GM12878 (cell line): ENCODE measurements around the gene UTF1. TPM values are rescaled to one million over a fixed set of nuclear protein-coding genes. Genes with fewer than 3 reads are reported as not detected.

Source experiments
- ATAC-seq: fragments of 200-7000 bp; cut with Tn5 transposase; 3 replicates; pipeline ENCODE4 v1.9.1; 2020; ENCODE audit warnings: mild to moderate bottlenecking, moderate library complexity
- BruUV-seq: library from RNA; stranded (reverse); fragments of 400-500 nt; replicated peaks from 2 replicates; lab custom pipeline; 2021; lab: Mats Ljungman, UMichigan
- CTCF ChIA-PET: fragments of 300-600 bp; sonication (Branson Sonifier 250); formaldehyde crosslinking; extraction: SDS; loops from one replicate; lab custom pipeline; 2021; ENCODE audit warnings: inconsistent platforms; lab: Yijun Ruan, JAX
- POLR2A ChIA-PET: fragments of 350-600 bp; formaldehyde crosslinking; extraction: SDS; loops from one replicate; lab custom pipeline; 2021; ENCODE audit warnings: inconsistent platforms; lab: Charles Lee
- RAD21 ChIA-PET: fragments of 300-600 bp; sonication (Branson Sonifier 250); formaldehyde crosslinking; loops from one replicate; lab custom pipeline; 2023; ENCODE audit warnings: antibody characterized with exemption; ENCODE audit not compliant: unreplicated experiment; lab: Charles Lee
- SMC1A ChIA-PET: fragments of 300-600 bp; sonication (Branson Sonifier 250); formaldehyde crosslinking; loops from one replicate; lab custom pipeline; 2023; ENCODE audit not compliant: unreplicated experiment, uncharacterized antibody; lab: Charles Lee
- DNase-seq: peaks from one replicate; pipeline ENCODE4 v3.0.0-alpha.2; 2011; ENCODE audit warnings: low read depth, low spot score
- FAIRE-seq: peaks from 3 replicates; lab custom pipeline; 2011; peaks lifted over from hg19 to GRCh38; lab: Jason Lieb, UNC
- H2AFZ ChIP-seq: 2 replicates; pipeline ENCODE4 v1.6.0; 2011; ENCODE audit warnings: low read depth, low read length, control low read depth; ENCODE audit not compliant: control insufficient read depth
- H3K27ac ChIP-seq: 2 replicates; pipeline ENCODE4 v1.5.1; 2011; ENCODE audit warnings: control low read depth; ENCODE audit not compliant: control insufficient read depth, insufficient read depth
- H3K27me3 ChIP-seq, 2 experiments: replicated peaks in 1 of 2; 2 replicates each; pipeline versions ENCODE4 v1.6.0 to v1.6.1; 2011; ENCODE audit warnings: low read length in 1 of 2; ENCODE audit not compliant: control insufficient read depth in 2 of 2, insufficient read depth in 2 of 2
- H3K36me3 ChIP-seq, 2 experiments: 2 replicates each; pipeline ENCODE4 v1.5.1; 2011; ENCODE audit warnings: low read length in 1 of 2; ENCODE audit not compliant: control insufficient read depth in 2 of 2, insufficient read depth in 2 of 2
- H3K4me1 ChIP-seq: 2 replicates; pipeline ENCODE4 v1.6.1; 2011; ENCODE audit warnings: mild to moderate bottlenecking, low read length, moderate library complexity, mixed read lengths; ENCODE audit not compliant: control insufficient read depth, insufficient read depth
- H3K4me2 ChIP-seq: 2 replicates; pipeline ENCODE4 v1.6.0; 2011; ENCODE audit warnings: control low read depth; ENCODE audit not compliant: control insufficient read depth, insufficient read depth
- H3K4me3 ChIP-seq: fragments of 200-600 bp; sonication (generic); 2 replicates; pipeline ENCODE4 v1.5.1; 2016
- H3K79me2 ChIP-seq: 2 replicates; pipeline ENCODE4 v1.6.0; 2011; ENCODE audit warnings: low read length; ENCODE audit not compliant: control insufficient read depth, insufficient read depth
- H3K9ac ChIP-seq: 2 replicates; pipeline ENCODE4 v1.8.0; 2011; ENCODE audit warnings: low read length, control low read depth, mixed read lengths; ENCODE audit not compliant: control insufficient read depth, insufficient read depth
- H3K9me3 ChIP-seq: replicated peaks from 3 replicates; pipeline ENCODE4 v1.5.1; 2011; ENCODE audit warnings: mild to moderate bottlenecking, low read length; ENCODE audit not compliant: control insufficient read depth, insufficient read depth
- H4K20me1 ChIP-seq: 2 replicates; pipeline ENCODE4 v1.6.0; 2011; ENCODE audit not compliant: control insufficient read depth, insufficient read depth
- CHD4 ChIP-seq: fragments of 200-600 bp; sonication (generic); IDR thresholded peaks from 2 replicates; pipeline ENCODE4 v1.6.1; 2016; ENCODE audit warnings: mild to moderate bottlenecking
- HDGF ChIP-seq: fragments of 450-650 bp; IDR thresholded peaks from 2 replicates; pipeline ENCODE4 v1.6.1; 2016; ENCODE audit warnings: antibody characterized with exemption
- MYB ChIP-seq: fragments of 150-350 bp; IDR thresholded peaks from 2 replicates; pipeline ENCODE4 v1.6.1; 2014; ENCODE audit warnings: mild to moderate bottlenecking, low read depth, low read length, borderline replicate concordance
- NR2C1 ChIP-seq: fragments of 450-650 bp; IDR thresholded peaks from 2 replicates; pipeline ENCODE4 v1.6.1; 2017; ENCODE audit warnings: antibody characterized with exemption, mild to moderate bottlenecking, moderate library complexity
- PAX5 ChIP-seq: IDR thresholded peaks from 2 replicates; pipeline ENCODE4 v1.6.1; 2011; ENCODE audit warnings: low read depth, low read length, borderline replicate concordance
- POLR2AphosphoS5 ChIP-seq: IDR thresholded peaks from 2 replicates; pipeline ENCODE4 v1.6.1; 2011; ENCODE audit warnings: mild to moderate bottlenecking, low read length, inconsistent platforms
- SKIL ChIP-seq: fragments of 450-650 bp; IDR thresholded peaks from 2 replicates; pipeline ENCODE4 v1.6.1; 2017; ENCODE audit warnings: mild to moderate bottlenecking, low read depth, inconsistent platforms; ENCODE audit not compliant: poor library complexity, severe bottlenecking
- SMAD1 ChIP-seq: fragments of 450-650 bp; IDR thresholded peaks from 2 replicates; pipeline ENCODE4 v1.6.1; 2018; ENCODE audit warnings: mild to moderate bottlenecking, low read depth; ENCODE audit not compliant: partially characterized antibody
- SP1 ChIP-seq: IDR thresholded peaks from one replicate; pipeline ENCODE4 v1.6.1; 2011; ENCODE audit warnings: low read depth, low read length
- STAT3 ChIP-seq: IDR thresholded peaks from 2 replicates; pipeline ENCODE4 v1.6.1; 2011; ENCODE audit warnings: low read depth, low read length, improper control_type of control experiment
- TBL1XR1 ChIP-seq: IDR thresholded peaks from 2 replicates; pipeline ENCODE4 v1.6.1; 2012; ENCODE audit warnings: low read depth, low read length, improper control_type of control experiment
- ZNF384 ChIP-seq: IDR thresholded peaks from 2 replicates; pipeline ENCODE4 v1.6.1; 2012; ENCODE audit warnings: low read depth, mild to moderate bottlenecking, low read length, improper control_type of control experiment, borderline replicate concordance
- ZNF687 ChIP-seq: fragments of 450-650 bp; IDR thresholded peaks from 2 replicates; pipeline ENCODE4 v1.6.1; 2017; ENCODE audit warnings: mild to moderate bottlenecking, moderate library complexity
- ZZZ3 ChIP-seq: IDR thresholded peaks from 2 replicates; pipeline ENCODE4 v1.6.1; 2011; ENCODE audit warnings: low read depth; ENCODE audit not compliant: control insufficient read depth, insufficient read length
- WGBS: methylation state at CpG from one replicate; pipeline ENCODE4 v1.1.6; 2016; ENCODE audit warnings: low lambda C conversion rate; ENCODE audit not compliant: insufficient replicate concordance, insufficient coverage; ENCODE audit errors: missing lambda C conversion rate; 5-methylcytosine and 5-hydroxymethylcytosine counted together
- in situ Hi-C: fragments of 300-500 bp; cut with MboI; formaldehyde crosslinking; loops from 9 replicates; pipeline ENCODE4 v1.14.3; 2018; ENCODE audit warnings: mixed read lengths
- intact Hi-C: fragments of 100-400 bp; cut with micrococcal nuclease; formaldehyde crosslinking; loops from one replicate; pipeline ENCODE4 v1.14.2; 2022; ENCODE audit not compliant: unreplicated experiment
- polyA plus RNA-seq, 11 experiments: library from polyadenylated mRNA; depleted of rRNA in 4 of 11; unstranded in 6 of 11; stranded (reverse) in 5 of 11; fragments of >200 nt; fragmentation: Nextera tagmentation in 4 of 11; fragmentation: Illumina TruSeq in 1 of 11; extraction: Ambion mirVana in 4 of 11; extraction: Trizol in 1 of 11; gene quantifications; 1 replicate in 1 of 11; 2 replicates in 10 of 11; pipeline versions ENCODE4 v1.2.1 to v1.2.3, GENCODE V29; 2011 to 2016; ENCODE audit warnings: inconsistent platforms in 2 of 11, missing spikeins in 2 of 11, low read depth in 1 of 11
- total RNA-seq, 4 experiments: library from RNA; depleted of rRNA in 3 of 4; stranded (reverse); fragments of >200 nt in 3 of 4; fragmentation: Illumina TruSeq in 1 of 4; extraction: Trizol in 1 of 4; gene quantifications; 2 replicates each; pipeline versions ENCODE4 v1.2.1 to v1.2.3, GENCODE V29; 2013 to 2021

The UTF1 gene
- total and polyA plus RNA-seq, 10 of the 15 experiments (the other 5 are each of a cell fraction or from before 2014, with no cell fraction given): not detected

GRCh38 chr10:133238466-133238804, 8.4 kb downstream of the UTF1 start:
- intact Hi-C loops (no loop called here), in situ Hi-C loops (no loop called here)
- Histone ChIP-seq H3K4me2 (no peak overlapping the region), H3K27me3 (peaks cover 0 to 1% of the 10 kb centered on the region in 2 experiments; a peak in 3 of 4 replicates), H3K4me3 (no peak overlapping the region), H3K79me2 (no peaks in the 10 kb centered on the region), H3K4me1 (peaks cover 15% of the 10 kb centered on the region), H3K9ac (no peak overlapping the region), H4K20me1 (no peaks in the 10 kb centered on the region), H3K27ac (no peak overlapping the region), H2AFZ (no peak overlapping the region), H3K9me3 (no peaks in the 10 kb centered on the region), H3K36me3 (no peaks in the 10 kb centered on the region)
- ChIA-PET POLR2A (no interaction called here), CTCF (no interaction called here), RAD21 (no interaction called here), SMC1A (no interaction called here)
- TF ChIP-seq POLR2AphosphoS5 (no peak), SMAD1 (no peak), STAT3 (no peak), SP1 (no peak), CHD4 (no peak), NR2C1 (no peak), TBL1XR1 (no peak)
- FAIRE-seq (no peak), DNase-seq (no peak), ATAC-seq (no peak)
- no TSS peak for BruUV-seq
- WGBS: 54% methylated on average over 13 of the region's 15 CpGs

- SMC1A ChIA-PET: no interaction called here
- no peaks in the 10 kb centered on the region for H3K36me3 ChIP-seq
- H3K4me1 ChIP-seq: peaks cover 15% of the 10 kb centered on the region
- no peak overlapping the region for H2AFZ ChIP-seq
- ATAC-seq (no peak), FAIRE-seq (no peak), DNase-seq (no peak)
- CTCF ChIA-PET: no interaction called here
- no TSS peak for BruUV-seq
- POLR2A ChIA-PET: no interaction called here
- in situ Hi-C loops: no loop called here
- no peaks in the 10 kb centered on the region; the same call in 1 of the 2 replicates for H4K20me1 ChIP-seq
- H3K4me3 ChIP-seq: no peak overlapping the region
- no peaks in the 10 kb centered on the region for H3K9me3 ChIP-seq
- no peaks in the 10 kb centered on the region for H3K79me2 ChIP-seq
- H3K27me3 ChIP-seq: peaks cover 0 to 1% of the 10 kb centered on the region in 2 experiments; a peak in 2 of 4 replicates
- RAD21 ChIA-PET: no interaction called here
- H3K9ac ChIP-seq: no peak overlapping the region
- intact Hi-C loops: no loop called here
- WGBS: 50% methylated on average over 14 of the region's 15 CpGs
- H3K27ac ChIP-seq: no peak overlapping the region
- no peak overlapping the region for H3K4me2 ChIP-seq
- TF ChIP-seq SKIL (no peak), HDGF (no peak), MYB (no peak), SP1 (no peak), ZNF384 (no peak), ZNF687 (no peak), PAX5 (no peak), POLR2AphosphoS5 (no peak), ZZZ3 (no peak)
These were observed 10.0 kb downstream of the UTF1 start for GRCh38 chr10:133239990-133240389.
